ENCODE data around the gene CDC73. TPM values are rescaled to one million over a fixed set of nuclear protein-coding genes. Genes with fewer than 3 reads are reported as not detected.

The CDC73 gene
- total RNA-seq, 2 donors from 2014 or later: 61.2 to 62.8 TPM

GRCh38 chr1:193251950-193252349 lies 130.1 kb downstream of the CDC73 start:
- H3K36me3 ChIP-seq: peaks cover 14% of the 10 kb centered on the region
- TF ChIP-seq CTCF (IDR thresholded peaks at IDR 0.05): no peak
- H3K27ac ChIP-seq: no peak overlapping the region
- no peak for ATAC-seq (ENCODE audit: insufficient number of reproducible peaks, low FRiP score, low read depth)
- peaks cover 11% of the 10 kb centered on the region for H3K9me3 ChIP-seq
- no peaks in the 10 kb centered on the region for H3K4me1 ChIP-seq (ENCODE audit: control insufficient read depth in 1 of 2, low read depth in 2 of 2)
- no peak for DNase-seq (ENCODE audit: low spot score)
- H3K27me3 ChIP-seq (replicated peaks; ENCODE audit: insufficient read depth): no peaks in the 10 kb centered on the region
- no peak overlapping the region for H3K4me3 ChIP-seq

- no peaks in the 10 kb centered on the region for H3K4me1 ChIP-seq (ENCODE audit: control insufficient read depth in 1 of 2, low read depth in 2 of 2)
- no peaks in the 10 kb centered on the region for H3K27me3 ChIP-seq (replicated peaks; ENCODE audit: insufficient read depth)
- no peak overlapping the region for H3K27ac ChIP-seq
- TF ChIP-seq CTCF (IDR thresholded peaks at IDR 0.05): no peak
- no peaks in the 10 kb centered on the region for H3K36me3 ChIP-seq
- H3K4me3 ChIP-seq: no peak overlapping the region
- no peak for DNase-seq (ENCODE audit: low spot score)
- ATAC-seq (ENCODE audit: insufficient number of reproducible peaks, low FRiP score, low read depth): no peak
- no peaks in the 10 kb centered on the region for H3K9me3 ChIP-seq
These were observed 134.2 kb downstream of the CDC73 start for GRCh38 chr1:193256019-193256418.

DNA sequence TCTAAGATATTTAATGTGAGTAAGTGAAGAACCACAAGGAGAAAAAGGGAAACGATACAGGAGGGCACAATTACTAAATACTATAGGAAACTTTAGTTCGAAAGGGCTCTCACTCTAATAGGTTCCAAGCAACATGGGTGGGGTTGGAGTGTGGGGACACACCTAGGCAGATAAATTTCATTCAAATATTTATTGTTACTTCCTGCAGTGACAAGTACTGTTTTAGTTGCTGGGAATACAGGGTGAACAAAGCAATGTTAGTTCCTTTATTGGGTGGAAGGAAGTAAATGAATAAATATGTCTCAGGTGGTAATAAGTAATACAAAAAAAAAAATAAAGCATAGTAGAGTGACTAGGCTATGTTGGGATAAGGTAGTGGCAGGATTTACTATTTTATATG lies 137.8 kb downstream of the CDC73 start:
- Histone ChIP-seq H3K36me3 (no peaks in the 10 kb centered on the region), H3K4me3 (no peak overlapping the region), H3K4me1 (ENCODE audit: control insufficient read depth in 1 of 2, low read depth in 2 of 2) (no peaks in the 10 kb centered on the region), H3K9me3 (no peaks in the 10 kb centered on the region), H3K27me3 (replicated peaks; ENCODE audit: insufficient read depth) (no peaks in the 10 kb centered on the region), H3K27ac (no peak overlapping the region)
- TF ChIP-seq CTCF (IDR thresholded peaks at IDR 0.05): no peak
- no peak for DNase-seq (ENCODE audit: low spot score)
- no peak for ATAC-seq (ENCODE audit: insufficient number of reproducible peaks, low FRiP score, low read depth)

DNA sequence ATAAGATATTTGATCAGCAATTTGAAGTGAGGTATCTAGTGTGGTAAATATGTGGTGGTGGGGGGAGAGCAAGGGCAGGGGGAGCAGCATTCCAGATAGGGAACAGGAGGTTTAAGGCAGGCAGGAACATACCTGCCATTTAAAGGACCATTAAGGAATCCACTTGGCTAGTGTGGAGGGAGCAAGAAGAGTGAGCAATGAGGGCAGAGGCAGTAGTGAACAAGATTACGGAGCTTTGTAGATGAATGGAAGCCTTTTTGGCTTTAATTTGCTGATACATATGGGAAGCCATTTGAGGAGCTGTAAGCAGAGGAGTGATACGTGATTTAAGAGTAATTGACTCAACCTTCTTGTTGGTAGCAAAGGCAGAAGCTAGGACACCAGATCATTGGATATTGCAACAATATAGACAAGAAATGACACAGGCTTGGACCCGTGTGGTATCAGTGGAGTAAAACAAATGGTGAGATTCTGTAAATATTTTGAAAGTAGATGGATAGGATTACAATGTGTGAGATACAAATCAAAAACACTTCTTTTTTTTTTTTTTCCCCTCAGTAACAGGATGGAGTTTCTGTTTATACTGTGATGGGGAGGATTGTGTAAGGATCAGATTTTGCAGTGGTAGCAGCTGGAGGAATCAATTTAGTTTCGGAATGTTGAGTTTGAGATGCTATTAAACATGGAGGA lies 138.4 kb downstream of the CDC73 start:
- no peak for TF ChIP-seq CTCF (IDR thresholded peaks at IDR 0.05)
- DNase-seq (ENCODE audit: low spot score): no peak
- Histone ChIP-seq H3K36me3 (no peaks in the 10 kb centered on the region), H3K27ac (no peak overlapping the region), H3K9me3 (no peaks in the 10 kb centered on the region), H3K27me3 (replicated peaks; ENCODE audit: insufficient read depth) (no peaks in the 10 kb centered on the region), H3K4me1 (ENCODE audit: control insufficient read depth in 1 of 2, low read depth in 2 of 2) (no peaks in the 10 kb centered on the region), H3K4me3 (no peak overlapping the region)
- ATAC-seq (ENCODE audit: insufficient number of reproducible peaks, low FRiP score, low read depth): no peak

DNA sequence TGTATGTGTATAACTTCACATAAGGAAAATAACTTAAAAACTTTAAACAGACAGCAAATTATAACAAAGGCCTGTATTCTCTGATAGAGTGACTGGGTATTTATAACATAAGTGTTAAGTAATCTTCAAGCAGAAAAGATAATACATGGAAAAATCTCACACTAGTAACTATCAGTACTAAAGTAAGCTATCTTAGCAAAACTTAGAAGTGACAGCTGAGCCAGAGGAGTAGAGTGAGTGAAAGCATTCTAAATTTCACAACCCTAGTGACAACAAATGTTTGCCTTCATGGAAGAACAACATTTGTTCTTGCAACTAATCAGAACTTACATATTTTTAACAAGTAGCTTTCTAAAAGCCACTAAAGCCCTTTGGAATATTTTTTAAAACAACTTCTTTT lies 139.1 kb downstream of the CDC73 start:
- Histone ChIP-seq H3K4me3 (no peak overlapping the region), H3K9me3 (no peaks in the 10 kb centered on the region), H3K27me3 (replicated peaks; ENCODE audit: insufficient read depth) (no peaks in the 10 kb centered on the region), H3K27ac (no peak overlapping the region), H3K36me3 (no peaks in the 10 kb centered on the region), H3K4me1 (ENCODE audit: control insufficient read depth in 1 of 2, low read depth in 2 of 2) (no peaks in the 10 kb centered on the region)
- no peak for ATAC-seq (ENCODE audit: insufficient number of reproducible peaks, low FRiP score, low read depth)
- TF ChIP-seq CTCF (IDR thresholded peaks at IDR 0.05): no peak
- DNase-seq (ENCODE audit: low spot score): no peak
